ENCODE measurements around the gene ERCC6L2.

DNA sequence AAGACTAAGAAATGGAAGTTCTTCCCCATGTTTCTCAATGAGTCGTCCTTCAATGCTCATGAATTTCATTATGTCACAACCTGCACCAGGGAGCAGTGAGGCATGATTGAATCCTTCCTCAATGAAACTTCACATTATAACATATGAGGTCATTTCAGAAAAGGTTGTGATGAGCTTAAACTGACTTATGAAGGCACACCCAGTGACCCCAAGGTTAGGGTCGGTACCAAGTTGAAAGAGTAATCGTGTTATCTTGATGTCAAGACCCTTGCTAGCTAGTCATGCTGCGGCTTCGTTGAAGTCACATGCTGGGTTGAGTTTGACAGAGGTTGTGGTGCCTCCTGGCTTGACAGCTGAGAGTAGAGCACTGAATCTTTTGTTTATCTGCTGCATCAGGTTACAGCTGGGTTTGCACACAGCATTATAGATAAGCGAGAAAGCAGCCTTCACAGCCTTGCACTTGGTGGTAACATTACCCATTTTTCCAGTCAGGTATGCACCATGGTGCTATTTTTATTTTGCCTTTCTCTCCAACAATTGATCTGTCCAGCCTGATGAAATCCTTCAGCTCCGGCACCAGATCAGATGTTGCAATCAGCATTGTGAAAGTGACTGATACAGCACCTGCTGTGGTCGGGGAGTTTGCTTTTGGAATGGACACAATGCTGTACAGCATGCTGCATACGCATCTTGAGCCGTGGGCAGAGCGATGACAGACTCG, 133.2 kb downstream of the ERCC6L2 start:
- no peak for TF ChIP-seq POLR2AphosphoS5 (IDR thresholded peaks at IDR 0.05; ENCODE audit: low read depth, low read length)
- TF ChIP-seq, protein P1, sequence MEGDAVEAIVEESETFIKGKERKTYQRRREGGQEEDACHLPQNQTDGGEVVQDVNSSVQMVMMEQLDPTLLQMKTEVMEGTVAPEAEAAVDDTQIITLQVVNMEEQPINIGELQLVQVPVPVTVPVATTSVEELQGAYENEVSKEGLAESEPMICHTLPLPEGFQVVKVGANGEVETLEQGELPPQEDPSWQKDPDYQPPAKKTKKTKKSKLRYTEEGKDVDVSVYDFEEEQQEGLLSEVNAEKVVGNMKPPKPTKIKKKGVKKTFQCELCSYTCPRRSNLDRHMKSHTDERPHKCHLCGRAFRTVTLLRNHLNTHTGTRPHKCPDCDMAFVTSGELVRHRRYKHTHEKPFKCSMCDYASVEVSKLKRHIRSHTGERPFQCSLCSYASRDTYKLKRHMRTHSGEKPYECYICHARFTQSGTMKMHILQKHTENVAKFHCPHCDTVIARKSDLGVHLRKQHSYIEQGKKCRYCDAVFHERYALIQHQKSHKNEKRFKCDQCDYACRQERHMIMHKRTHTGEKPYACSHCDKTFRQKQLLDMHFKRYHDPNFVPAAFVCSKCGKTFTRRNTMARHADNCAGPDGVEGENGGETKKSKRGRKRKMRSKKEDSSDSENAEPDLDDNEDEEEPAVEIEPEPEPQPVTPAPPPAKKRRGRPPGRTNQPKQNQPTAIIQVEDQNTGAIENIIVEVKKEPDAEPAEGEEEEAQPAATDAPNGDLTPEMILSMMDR (IDR thresholded peaks at IDR 0.05; ENCODE audit: control extremely low read depth in 1 of 3, insufficient read depth in 1 of 3, low read depth in 1 of 3, low read length in 3 of 3), result no peak
- no peak for TF ChIP-seq POLR2A (IDR thresholded peaks at IDR 0.05; ENCODE audit: control extremely low read depth in 1 of 2, low read depth in 2 of 2, low read length in 2 of 2)
- no peak for TF ChIP-seq RAD21 (IDR thresholded peaks at IDR 0.05 in 1 of 2, conservative IDR thresholded peaks at IDR 0.05 in 1 of 2; ENCODE audit: low read depth in 2 of 2, low read length in 2 of 2)
- TF ChIP-seq SIN3A (conservative IDR thresholded peaks at IDR 0.05 in 1 of 2, IDR thresholded peaks at IDR 0.05 in 1 of 2; ENCODE audit: low read depth in 1 of 2, low read length in 2 of 2), result no peak
- TF ChIP-seq, protein P2, sequence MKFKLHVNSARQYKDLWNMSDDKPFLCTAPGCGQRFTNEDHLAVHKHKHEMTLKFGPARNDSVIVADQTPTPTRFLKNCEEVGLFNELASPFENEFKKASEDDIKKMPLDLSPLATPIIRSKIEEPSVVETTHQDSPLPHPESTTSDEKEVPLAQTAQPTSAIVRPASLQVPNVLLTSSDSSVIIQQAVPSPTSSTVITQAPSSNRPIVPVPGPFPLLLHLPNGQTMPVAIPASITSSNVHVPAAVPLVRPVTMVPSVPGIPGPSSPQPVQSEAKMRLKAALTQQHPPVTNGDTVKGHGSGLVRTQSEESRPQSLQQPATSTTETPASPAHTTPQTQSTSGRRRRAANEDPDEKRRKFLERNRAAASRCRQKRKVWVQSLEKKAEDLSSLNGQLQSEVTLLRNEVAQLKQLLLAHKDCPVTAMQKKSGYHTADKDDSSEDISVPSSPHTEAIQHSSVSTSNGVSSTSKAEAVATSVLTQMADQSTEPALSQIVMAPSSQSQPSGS (IDR thresholded peaks at IDR 0.05; ENCODE audit: low read length), result no peak
- TF ChIP-seq, protein P3, sequence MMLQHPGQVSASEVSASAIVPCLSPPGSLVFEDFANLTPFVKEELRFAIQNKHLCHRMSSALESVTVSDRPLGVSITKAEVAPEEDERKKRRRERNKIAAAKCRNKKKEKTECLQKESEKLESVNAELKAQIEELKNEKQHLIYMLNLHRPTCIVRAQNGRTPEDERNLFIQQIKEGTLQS (IDR thresholded peaks at IDR 0.05; ENCODE audit: insufficient read depth, low read depth, low read length), result no peak
- TF ChIP-seq CEBPB (IDR thresholded peaks at IDR 0.05; ENCODE audit: low read depth, low read length), result no peak
- TF ChIP-seq CREB1 (IDR thresholded peaks at IDR 0.05), result no peak
- TF ChIP-seq JUN (IDR thresholded peaks at IDR 0.05; ENCODE audit: low read depth, low read length), result no peak
